Panc1 (cell line): ENCODE measurements around the gene FIGN. TPM values are rescaled to one million over a fixed set of nuclear protein-coding genes. Genes with fewer than 3 reads are reported as not detected.

ENCODE experiments used
- ATAC-seq: fragments of 200-7000 bp; cut with Tn5 transposase; 2 replicates; pipeline ENCODE4 v1.9.1; 2020; ENCODE audit warnings: mild to moderate bottlenecking, moderate library complexity
- BruUV-seq: library from RNA; stranded (reverse); fragments of 400-500 nt; replicated peaks from 2 replicates; lab custom pipeline; 2021; lab: Mats Ljungman, UMichigan
- CTCF ChIA-PET: fragments of 300-600 bp; sonication (Branson Sonifier 250); formaldehyde crosslinking; loops from one replicate; lab custom pipeline; 2022; ENCODE audit warnings: antibody characterized with exemption; lab: Charles Lee
- POLR2A ChIA-PET: fragments of 300-600 bp; sonication (Branson Sonifier 250); formaldehyde crosslinking; loops from one replicate; lab custom pipeline; 2022; ENCODE audit warnings: antibody characterized with exemption; lab: Charles Lee
- DNase-seq: peaks from one replicate; pipeline ENCODE4 v3.0.0-alpha.2; 2010; ENCODE audit warnings: low read depth, low spot score
- H3K27ac ChIP-seq: 2 replicates; pipeline ENCODE4 v1.5.1; 2011; ENCODE audit warnings: mild to moderate bottlenecking, low read length, inconsistent platforms
- H3K27me3 ChIP-seq: fragments of 200-500 bp; sonication (Bioruptor generic); 2 replicates; pipeline ENCODE4 v1.6.0; 2014; ENCODE audit warnings: low read length, inconsistent platforms; ENCODE audit not compliant: control insufficient read depth, insufficient read depth
- H3K36me3 ChIP-seq: fragments of 200-500 bp; sonication (Bioruptor generic); 2 replicates; pipeline ENCODE4 v1.5.1; 2014; ENCODE audit warnings: inconsistent platforms, mild to moderate bottlenecking, low read length, moderate library complexity; ENCODE audit not compliant: control insufficient read depth, insufficient read depth
- H3K4me1 ChIP-seq: 2 replicates; pipeline ENCODE4 v1.5.1; 2011; ENCODE audit warnings: inconsistent platforms, mild to moderate bottlenecking, low read length, moderate library complexity; ENCODE audit not compliant: control insufficient read depth, insufficient read depth
- H3K4me3 ChIP-seq, 2 experiments: 2 replicates each; pipeline ENCODE4 v1.5.1; 2011 to 2012; ENCODE audit warnings: low read depth in 2 of 2, low read length in 2 of 2, mild to moderate bottlenecking in 2 of 2, inconsistent platforms in 1 of 2, moderate library complexity in 1 of 2
- H3K9me3 ChIP-seq: fragments of 200-500 bp; sonication (Bioruptor generic); 2 replicates; pipeline ENCODE4 v1.5.1; 2014; ENCODE audit warnings: low read depth, mild to moderate bottlenecking, inconsistent platforms, low read length, moderate library complexity; ENCODE audit not compliant: control insufficient read depth, insufficient read depth
- CTCF ChIP-seq: fragments of 450-650 bp; IDR thresholded peaks from 2 replicates; pipeline ENCODE4 v1.5.1; 2017; ENCODE audit warnings: mild to moderate bottlenecking
- POLR2AphosphoS5 ChIP-seq: IDR thresholded peaks from 2 replicates; pipeline ENCODE4 v1.6.1; 2012; ENCODE audit warnings: mild to moderate bottlenecking, low read depth, low read length, moderate library complexity
- REST ChIP-seq, 2 experiments: IDR thresholded peaks; 2 replicates each; pipeline ENCODE4 v1.6.1; 2011 to 2012; ENCODE audit warnings: low read depth in 2 of 2, control low read depth in 1 of 2, low read length in 1 of 2, mild to moderate bottlenecking in 1 of 2, moderate library complexity in 1 of 2; ENCODE audit not compliant: insufficient read depth in 1 of 2
- SIN3A ChIP-seq: IDR thresholded peaks from 2 replicates; pipeline ENCODE4 v1.6.1; 2012; ENCODE audit warnings: low read depth, mild to moderate bottlenecking, low read length, moderate library complexity, borderline replicate concordance; ENCODE audit not compliant: insufficient read depth
- TCF7L2 ChIP-seq: IDR thresholded peaks from 2 replicates; pipeline ENCODE4 v1.6.1; 2011; ENCODE audit warnings: mild to moderate bottlenecking, low read depth, low read length, inconsistent platforms
- in situ Hi-C: cut with HindIII; loops from 2 replicates; pipeline ENCODE4 v1.10.0; 2016; ENCODE audit warnings: low sequenced_read_pairs, low pct_unique_long_range_greater_than_20kb
- intact Hi-C: fragments of 100-400 bp; cut with micrococcal nuclease; formaldehyde crosslinking; loops from one replicate; pipeline ENCODE4 v1.10.0; 2022; ENCODE audit not compliant: unreplicated experiment
- total RNA-seq: library from RNA; stranded (reverse); gene quantifications from one replicate; pipeline ENCODE4 v1.2.1, GENCODE V29; 2021; ENCODE audit not compliant: unreplicated experiment

FIGN gene
- total RNA-seq, 1 experiment from 2014 or later: 19.5 TPM

GRCh38 chr2:163649080-163649479, 86.7 kb downstream of the FIGN start:
- DNase-seq (no peak), ATAC-seq (no peak)
- intact Hi-C loops (no loop called here), in situ Hi-C loops (no loop called here)
- TF ChIP-seq TCF7L2: no peak
- TF ChIP-seq CTCF: no peak
- TF ChIP-seq POLR2AphosphoS5: no peak
- no peak for TF ChIP-seq SIN3A
- no peak for TF ChIP-seq REST (IDR thresholded peaks at IDR 0.05; ENCODE audit: insufficient read depth in 1 of 2, low read depth in 2 of 2, low read length in 1 of 2)
- no peak overlapping the region for H3K4me3 ChIP-seq
- H3K36me3 ChIP-seq: no peaks in the 10 kb centered on the region
- H3K27me3 ChIP-seq: no peaks in the 10 kb centered on the region
- no peak overlapping the region for H3K27ac ChIP-seq
- POLR2A ChIA-PET: no interaction called here
- no TSS peak for BruUV-seq
- no peaks in the 10 kb centered on the region for H3K9me3 ChIP-seq
- H3K4me1 ChIP-seq: peaks cover 8% of the 10 kb centered on the region; the same call in 1 of the 2 replicates
- CTCF ChIA-PET: no interaction called here

- Histone ChIP-seq H3K27me3 (no peaks in the 10 kb centered on the region), H3K27ac (0 out of 2 replicates have a peak overlapping the region, but pooled peaks have one; percentile 29), H3K9me3 (no peaks in the 10 kb centered on the region), H3K36me3 (no peaks in the 10 kb centered on the region), H3K4me3 (no peak overlapping the region), H3K4me1 (peaks cover 8% of the 10 kb centered on the region; the same call in 1 of the 2 replicates)
- intact Hi-C loops: no loop called here
- in situ Hi-C loops: no loop called here
- no TSS peak for BruUV-seq
- CTCF ChIA-PET: no interaction called here
- no peak for TF ChIP-seq SIN3A
- TF ChIP-seq TCF7L2: no peak
- no peak for TF ChIP-seq CTCF
- no peak for TF ChIP-seq REST (IDR thresholded peaks at IDR 0.05; ENCODE audit: insufficient read depth in 1 of 2, low read depth in 2 of 2, low read length in 1 of 2)
- TF ChIP-seq POLR2AphosphoS5: no peak
- POLR2A ChIA-PET: no interaction called here
- ATAC-seq (no peak), DNase-seq (no peak)
Observed at GRCh38 chr2:163647300-163647699, 88.5 kb downstream of the FIGN start.
